ENCODE results near the gene CCDC178.

- TF ChIP-seq, protein P1, sequence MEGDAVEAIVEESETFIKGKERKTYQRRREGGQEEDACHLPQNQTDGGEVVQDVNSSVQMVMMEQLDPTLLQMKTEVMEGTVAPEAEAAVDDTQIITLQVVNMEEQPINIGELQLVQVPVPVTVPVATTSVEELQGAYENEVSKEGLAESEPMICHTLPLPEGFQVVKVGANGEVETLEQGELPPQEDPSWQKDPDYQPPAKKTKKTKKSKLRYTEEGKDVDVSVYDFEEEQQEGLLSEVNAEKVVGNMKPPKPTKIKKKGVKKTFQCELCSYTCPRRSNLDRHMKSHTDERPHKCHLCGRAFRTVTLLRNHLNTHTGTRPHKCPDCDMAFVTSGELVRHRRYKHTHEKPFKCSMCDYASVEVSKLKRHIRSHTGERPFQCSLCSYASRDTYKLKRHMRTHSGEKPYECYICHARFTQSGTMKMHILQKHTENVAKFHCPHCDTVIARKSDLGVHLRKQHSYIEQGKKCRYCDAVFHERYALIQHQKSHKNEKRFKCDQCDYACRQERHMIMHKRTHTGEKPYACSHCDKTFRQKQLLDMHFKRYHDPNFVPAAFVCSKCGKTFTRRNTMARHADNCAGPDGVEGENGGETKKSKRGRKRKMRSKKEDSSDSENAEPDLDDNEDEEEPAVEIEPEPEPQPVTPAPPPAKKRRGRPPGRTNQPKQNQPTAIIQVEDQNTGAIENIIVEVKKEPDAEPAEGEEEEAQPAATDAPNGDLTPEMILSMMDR (IDR thresholded peaks at IDR 0.05): no peak
- TF ChIP-seq, protein P2, sequence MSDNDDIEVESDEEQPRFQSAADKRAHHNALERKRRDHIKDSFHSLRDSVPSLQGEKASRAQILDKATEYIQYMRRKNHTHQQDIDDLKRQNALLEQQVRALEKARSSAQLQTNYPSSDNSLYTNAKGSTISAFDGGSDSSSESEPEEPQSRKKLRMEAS (IDR thresholded peaks at IDR 0.05): no peak
- TF ChIP-seq ESRRA (IDR thresholded peaks at IDR 0.05; ENCODE audit: borderline replicate concordance, low read length): no peak
- TF ChIP-seq POLR2A (IDR thresholded peaks at IDR 0.05; ENCODE audit: low read length): no peak
- no peak for TF ChIP-seq CEBPB (IDR thresholded peaks at IDR 0.05)
Observed at GRCh38 chr18:32907311-32907585, 533.3 kb downstream of the CCDC178 start.
